Tibial nerve (tissue), 4 donors: Measurements from ENCODE around the gene SH3GLB2. TPM values are rescaled to one million over a fixed set of nuclear protein-coding genes. Genes with fewer than 3 reads are reported as not detected.
A peak's percentile ranks its signal among the peaks of the same experiment; 100 is the strongest.

Experiments used
- DNase-seq, 2 donors: peaks; one replicate each; pipeline ENCODE4 v3.0.0-alpha.2; 2019; ENCODE audit warnings: low spot score in 2 of 2
- H3K27ac ChIP-seq, 4 donors: fragments of 200-600 bp; sonication (generic) in 3 of 4; one replicate each; pipeline ENCODE4 v1.5.1; 2017 to 2019; ENCODE audit warnings: mild to moderate bottlenecking in 1 of 4
- H3K27me3 ChIP-seq, 2 donors: fragments of 200-600 bp; sonication (generic) in 1 of 2; one replicate each; pipeline versions ENCODE4 v1.5.1 to v1.6.0; 2017 to 2019
- H3K36me3 ChIP-seq, 3 donors: fragments of 200-600 bp; sonication (generic); one replicate each; pipeline ENCODE4 v1.5.1; 2018 to 2019
- H3K4me1 ChIP-seq, 4 donors: fragments of 200-600 bp; sonication (generic) in 3 of 4; one replicate each; pipeline ENCODE4 v1.5.1; 2017 to 2019
- H3K4me3 ChIP-seq, 4 donors: fragments of 200-600 bp; sonication (generic) in 3 of 4; one replicate each; pipeline ENCODE4 v1.5.1; 2017 to 2019; ENCODE audit warnings: mild to moderate bottlenecking in 1 of 4, moderate library complexity in 1 of 4
- H3K9me3 ChIP-seq, 4 donors: fragments of 200-600 bp; sonication (generic) in 3 of 4; one replicate each; pipeline ENCODE4 v1.5.1; 2017 to 2019
- CTCF ChIP-seq, 5 experiments: fragments of 200-600 bp in 3 of 5; fragments of 450-650 bp in 2 of 5; sonication (generic) in 3 of 5; IDR thresholded peaks; one replicate each; pipeline ENCODE4 v1.5.1; 2016 to 2019; ENCODE audit warnings: antibody characterized with exemption in 5 of 5, mild to moderate bottlenecking in 3 of 5, moderate library complexity in 2 of 5
- EP300 ChIP-seq, 2 donors: sonication (generic); formaldehyde crosslinking; IDR thresholded peaks; one replicate each; pipeline ENCODE4 v1.6.1; 2017; ENCODE audit warnings: antibody characterized with exemption in 2 of 2, mild to moderate bottlenecking in 1 of 2
- POLR2A ChIP-seq, 2 donors: fragments of 450-650 bp; IDR thresholded peaks; one replicate each; pipeline ENCODE4 v1.6.1; 2017; ENCODE audit warnings: antibody characterized with exemption in 2 of 2, mild to moderate bottlenecking in 2 of 2, moderate library complexity in 2 of 2
- WGBS, 2 donors: methylation state at CpG; one replicate each; pipeline ENCODE4 v1.1.5; 2018; 5-methylcytosine and 5-hydroxymethylcytosine counted together
- total RNA-seq, 4 donors: library from RNA; depleted of rRNA; stranded (reverse); fragments of >200 nt; gene quantifications; one replicate each; pipeline ENCODE4 v1.1.0, GENCODE V29; 2016

SH3GLB2 gene
- total RNA-seq, 4 donors from 2014 or later: 117 to 175 (median 129) TPM

GRCh38 chr9:129027224-129027684, 877 bp downstream of the SH3GLB2 start:
- WGBS, 2 donors: 18 to 21% methylated on average over 8 of the region's 9 CpGs
- DNase-seq: no peak
- H3K36me3 ChIP-seq: no peaks in the 10 kb centered on the region
- peaks cover 0 to 50% (median 23%) of the 10 kb centered on the region in 4 donors for H3K4me1 ChIP-seq
- peak overlapping the region; percentile 70 to 94 (median 90) for H3K27ac ChIP-seq
- H3K27me3 ChIP-seq: no peaks in the 10 kb centered on the region
- H3K4me3 ChIP-seq: peak overlapping the region; percentile 64 to 95 (median 90)
- H3K9me3 ChIP-seq: no peaks in the 10 kb centered on the region
- no peak for TF ChIP-seq EP300 (IDR thresholded peaks at IDR 0.05)
- no peak for TF ChIP-seq CTCF (IDR thresholded peaks at IDR 0.05)
- no peak for TF ChIP-seq POLR2A (IDR thresholded peaks at IDR 0.05)

GRCh38 chr9:129026442-129027223, 1.5 kb downstream of the SH3GLB2 start:
- TF ChIP-seq CTCF (IDR thresholded peaks at IDR 0.05) (no peak), POLR2A (IDR thresholded peaks at IDR 0.05) (no peak), EP300 (IDR thresholded peaks at IDR 0.05) (no peak)
- peak overlapping the region; percentile 64 to 95 (median 90) for H3K4me3 ChIP-seq
- peak overlapping the region; percentile 70 to 94 (median 90) for H3K27ac ChIP-seq
- 23 to 26% methylated on average over 17 of the region's 17 CpGs for WGBS, 2 donors
- no peak for DNase-seq
- H3K9me3 ChIP-seq: no peaks in the 10 kb centered on the region
- H3K27me3 ChIP-seq: no peaks in the 10 kb centered on the region
- H3K4me1 ChIP-seq: peaks cover 0 to 56% (median 23%) of the 10 kb centered on the region in 4 donors
- no peaks in the 10 kb centered on the region for H3K36me3 ChIP-seq

- Histone ChIP-seq H3K27ac (peak overlapping the region in 2 of 4 donors; percentile 62 to 70), H3K27me3 (no peaks in the 10 kb centered on the region), H3K9me3 (no peaks in the 10 kb centered on the region), H3K4me1 (peaks cover 0 to 56% (median 22%) of the 10 kb centered on the region in 4 donors), H3K4me3 (no peak overlapping the region), H3K36me3 (peaks cover 0 to 6% (median 0%) of the 10 kb centered on the region in 3 donors)
- TF ChIP-seq CTCF (IDR thresholded peaks at IDR 0.05) (no peak), POLR2A (IDR thresholded peaks at IDR 0.05) (no peak), EP300 (IDR thresholded peaks at IDR 0.05) (no peak)
- WGBS, 2 donors: 54 to 66% methylated on average over 4 of the region's 4 CpGs
- no peak for DNase-seq
Measured at GRCh38 chr9:129023908-129024233, 4.3 kb downstream of the SH3GLB2 start.

GRCh38 chr9:129023036-129023907, 4.9 kb downstream of the SH3GLB2 start:
- 68% methylated on average over 16 of the region's 16 CpGs for WGBS, 2 donors
- TF ChIP-seq EP300 (IDR thresholded peaks at IDR 0.05) (no peak), POLR2A (IDR thresholded peaks at IDR 0.05) (no peak), CTCF (IDR thresholded peaks at IDR 0.05) (no peak)
- H3K27ac ChIP-seq: peak overlapping the region; percentile 20 to 70 (median 45)
- H3K9me3 ChIP-seq: no peaks in the 10 kb centered on the region
- peaks cover 0 to 12% (median 0%) of the 10 kb centered on the region in 3 donors for H3K36me3 ChIP-seq
- no peak for DNase-seq
- no peaks in the 10 kb centered on the region for H3K27me3 ChIP-seq
- no peak overlapping the region for H3K4me3 ChIP-seq
- H3K4me1 ChIP-seq: peaks cover 0 to 52% (median 20%) of the 10 kb centered on the region in 4 donors
